Small intestine (tissue), 7 donors: ENCODE data around the gene CWF19L2. TPM values are rescaled to one million over a fixed set of nuclear protein-coding genes. Genes with fewer than 3 reads are reported as not detected.

Experiments used
- DNase-seq, 2 donors: peaks; one replicate each; pipeline versions ENCODE4 v3.0.0 to v3.0.0-alpha.2; 2013
- FAIRE-seq: peaks from 2 replicates; lab custom pipeline; 2012; peaks lifted over from hg19 to GRCh38; lab: Jason Lieb, UNC
- H3K27ac ChIP-seq, 3 donors: one replicate each; pipeline ENCODE4 v1.5.1; 2013; ENCODE audit warnings: low read length in 2 of 3, mild to moderate bottlenecking in 2 of 3, control low read depth in 1 of 3, inconsistent platforms in 1 of 3, low read depth in 1 of 3, moderate library complexity in 1 of 3
- H3K27me3 ChIP-seq, 3 donors: one replicate each; pipeline ENCODE4 v1.6.1; 2013; ENCODE audit warnings: low read length in 3 of 3, inconsistent platforms in 1 of 3; ENCODE audit not compliant: control insufficient read depth in 3 of 3, insufficient read depth in 3 of 3
- H3K36me3 ChIP-seq, 3 donors: one replicate each; pipeline ENCODE4 v1.6.1; 2013; ENCODE audit warnings: low read length in 3 of 3, inconsistent platforms in 1 of 3, low read depth in 1 of 3, mild to moderate bottlenecking in 1 of 3, moderate library complexity in 1 of 3; ENCODE audit not compliant: control insufficient read depth in 3 of 3, insufficient read depth in 2 of 3
- H3K4me1 ChIP-seq, 3 donors: one replicate each; pipeline ENCODE4 v1.6.1; 2013; ENCODE audit warnings: low read length in 2 of 3, inconsistent platforms in 1 of 3, low read depth in 1 of 3, mild to moderate bottlenecking in 1 of 3, moderate library complexity in 1 of 3; ENCODE audit not compliant: control insufficient read depth in 3 of 3, insufficient read depth in 2 of 3
- H3K4me3 ChIP-seq, 3 donors: one replicate each; pipeline ENCODE4 v1.5.1; 2013; ENCODE audit warnings: low read length in 3 of 3, control low read depth in 1 of 3, inconsistent platforms in 1 of 3, low read depth in 1 of 3, mild to moderate bottlenecking in 1 of 3, moderate library complexity in 1 of 3
- H3K9me3 ChIP-seq, 2 donors: one replicate each; pipeline ENCODE4 v1.6.1; 2013; ENCODE audit warnings: low read depth in 1 of 2, low read length in 1 of 2; ENCODE audit not compliant: control insufficient read depth in 2 of 2, insufficient read depth in 1 of 2
- WGBS, 3 donors: extraction: QIAGEN DNeasy Blood & Tissue Kit; methylation state at CpG; one replicate each; pipeline ENCODE4 v1.1.7; 2013; 5-methylcytosine and 5-hydroxymethylcytosine counted together
- polyA plus RNA-seq, 4 donors: library from polyadenylated mRNA; stranded (reverse) in 3 of 4; unstranded in 1 of 4; fragments of 200-250 nt in 3 of 4; fragments of 120-200 nt in 1 of 4; gene quantifications; one replicate each; pipeline versions ENCODE4 v1.2.1 to v1.2.3, GENCODE V29; 2013
- donor health status: healthy with polysubstance abuse.
- donor health status: control.
- donor health status: control.
- donor health status: Bipolar disorder and iron deficiency.
- donor health status: healthy.

CWF19L2 gene
- polyA plus RNA-seq, 4 donors: 5.2 to 27.0 (median 13.3) TPM

DNA sequence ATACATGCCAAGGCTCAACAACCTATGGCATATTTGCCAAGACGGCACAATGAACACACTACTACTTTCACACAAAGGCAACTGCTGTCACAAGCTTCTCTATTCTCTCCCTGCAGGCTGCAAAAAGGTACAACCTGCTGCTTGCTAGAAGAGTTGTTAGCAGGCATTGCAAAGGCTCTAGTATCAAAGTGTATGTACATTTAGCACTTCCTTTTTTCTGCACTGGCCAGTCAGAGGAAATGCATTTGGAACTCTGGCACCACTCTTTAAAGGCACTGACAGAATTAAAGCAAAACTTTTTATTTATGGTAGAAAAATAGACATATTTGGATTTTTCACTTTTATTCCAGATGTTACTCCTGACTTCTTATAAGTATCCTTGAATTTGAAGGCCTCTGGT lies 125.9 kb downstream of the CWF19L2 start:
- Histone ChIP-seq H3K4me1 (no peaks in the 10 kb centered on the region), H3K9me3 (no peaks in the 10 kb centered on the region), H3K27me3 (no peaks in the 10 kb centered on the region), H3K36me3 (peaks cover 0 to 3% (median 2%) of the 10 kb centered on the region in 3 donors), H3K27ac (no peak overlapping the region), H3K4me3 (no peak overlapping the region)
- 93 to 100% (median 98%) methylated on average over 1 of the region's 1 CpG for WGBS, 3 donors
- no peak for DNase-seq
- no peak for FAIRE-seq

- no peak overlapping the region for H3K4me3 ChIP-seq
- H3K4me1 ChIP-seq: no peaks in the 10 kb centered on the region
- no peak overlapping the region for H3K27ac ChIP-seq
- H3K9me3 ChIP-seq: no peaks in the 10 kb centered on the region
- peaks cover 0 to 2% (median 1%) of the 10 kb centered on the region in 3 donors for H3K36me3 ChIP-seq
- DNase-seq: no peak
- 97 to 99% (median 98%) methylated on average over 3 of the region's 3 CpGs for WGBS, 3 donors
- no peak for FAIRE-seq
- no peaks in the 10 kb centered on the region for H3K27me3 ChIP-seq
These were observed 128.5 kb downstream of the CWF19L2 start for GRCh38 chr11:107329164-107329563.

DNA sequence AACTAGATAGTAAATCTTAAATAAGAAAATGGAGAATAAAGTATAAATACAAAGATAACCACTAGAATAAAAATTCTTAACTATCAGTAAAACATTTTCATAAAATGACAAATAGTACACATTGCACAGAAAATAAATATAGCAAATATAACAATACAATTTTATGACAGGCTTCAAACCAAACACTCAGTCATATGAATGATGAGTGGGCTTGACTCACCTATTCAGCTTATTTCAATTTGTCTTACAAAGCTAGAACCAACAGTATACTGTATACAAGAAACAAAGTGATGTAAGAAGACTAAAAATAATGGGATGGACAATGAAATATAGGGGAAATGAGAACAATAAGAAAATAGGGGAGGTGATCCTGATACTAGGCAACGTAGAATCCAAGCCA lies 141.2 kb downstream of the CWF19L2 start:
- H3K4me1 ChIP-seq: no peaks in the 10 kb centered on the region
- DNase-seq (no peak), FAIRE-seq (peak; percentile 44)
- WGBS, 3 donors: 53 to 72% (median 63%) methylated on average over 1 of the region's 1 CpG
- peaks cover 2 to 10% (median 2%) of the 10 kb centered on the region in 3 donors for H3K36me3 ChIP-seq
- H3K27ac ChIP-seq: no peak overlapping the region
- H3K4me3 ChIP-seq: no peak overlapping the region
- H3K9me3 ChIP-seq: peaks cover 0 to 14% of the 10 kb centered on the region in 2 donors
- no peaks in the 10 kb centered on the region for H3K27me3 ChIP-seq

DNA sequence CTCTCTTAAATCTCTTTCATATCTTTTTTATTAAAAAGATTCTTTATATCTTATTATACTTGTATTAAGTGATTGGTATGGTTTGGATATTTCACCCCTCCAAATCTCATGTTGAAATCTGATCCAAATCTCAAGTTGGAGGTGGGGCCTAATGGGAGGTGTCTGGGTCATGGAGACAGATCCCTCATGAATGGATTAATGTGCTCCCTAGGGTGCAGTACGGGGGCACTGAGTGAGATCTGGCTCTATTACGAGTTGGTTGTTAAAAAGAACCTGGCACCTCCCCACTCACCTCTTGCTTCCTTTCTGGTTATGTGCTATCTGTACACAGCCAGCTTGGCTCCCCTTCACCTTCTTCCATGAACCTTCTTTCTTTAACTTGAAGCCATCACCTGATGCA lies 149.6 kb downstream of the CWF19L2 start:
- FAIRE-seq (no peak), DNase-seq (no peak)
- Histone ChIP-seq H3K36me3 (peaks cover 0 to 8% (median 3%) of the 10 kb centered on the region in 3 donors), H3K27ac (no peak overlapping the region), H3K27me3 (no peaks in the 10 kb centered on the region), H3K4me1 (no peaks in the 10 kb centered on the region), H3K9me3 (no peaks in the 10 kb centered on the region), H3K4me3 (peak overlapping the region in 1 of 3 donors; percentile 4)
- 59 to 83% (median 63%) methylated on average over 2 of the region's 2 CpGs for WGBS, 3 donors

DNA sequence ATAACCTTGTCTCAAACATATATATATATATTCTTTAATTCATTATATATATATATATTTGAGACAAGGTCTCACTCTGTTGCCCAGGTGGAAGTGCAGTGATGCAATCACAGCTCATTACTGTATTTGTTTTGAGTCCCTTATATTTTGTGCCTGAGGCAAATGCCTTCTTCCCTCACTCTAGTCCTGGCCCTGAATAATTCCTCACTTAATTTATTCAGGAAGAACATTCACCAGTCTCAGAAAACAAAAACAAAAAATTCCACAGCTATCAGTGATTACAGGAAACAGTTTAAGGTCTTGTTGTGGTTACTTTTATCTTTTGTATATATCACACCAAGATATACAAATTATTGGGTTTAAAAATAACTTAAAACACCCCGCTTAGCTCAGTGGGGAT lies 155.7 kb downstream of the CWF19L2 start:
- DNase-seq: no peak
- Histone ChIP-seq H3K27me3 (no peaks in the 10 kb centered on the region), H3K9me3 (no peaks in the 10 kb centered on the region), H3K4me1 (no peaks in the 10 kb centered on the region), H3K36me3 (peaks cover 0 to under 1% (median 0%) of the 10 kb centered on the region in 3 donors), H3K4me3 (no peak overlapping the region), H3K27ac (no peak overlapping the region)
- WGBS, 3 donors: 81 to 86% (median 84%) methylated on average over 1 of the region's 1 CpG
- no peak for FAIRE-seq

DNA sequence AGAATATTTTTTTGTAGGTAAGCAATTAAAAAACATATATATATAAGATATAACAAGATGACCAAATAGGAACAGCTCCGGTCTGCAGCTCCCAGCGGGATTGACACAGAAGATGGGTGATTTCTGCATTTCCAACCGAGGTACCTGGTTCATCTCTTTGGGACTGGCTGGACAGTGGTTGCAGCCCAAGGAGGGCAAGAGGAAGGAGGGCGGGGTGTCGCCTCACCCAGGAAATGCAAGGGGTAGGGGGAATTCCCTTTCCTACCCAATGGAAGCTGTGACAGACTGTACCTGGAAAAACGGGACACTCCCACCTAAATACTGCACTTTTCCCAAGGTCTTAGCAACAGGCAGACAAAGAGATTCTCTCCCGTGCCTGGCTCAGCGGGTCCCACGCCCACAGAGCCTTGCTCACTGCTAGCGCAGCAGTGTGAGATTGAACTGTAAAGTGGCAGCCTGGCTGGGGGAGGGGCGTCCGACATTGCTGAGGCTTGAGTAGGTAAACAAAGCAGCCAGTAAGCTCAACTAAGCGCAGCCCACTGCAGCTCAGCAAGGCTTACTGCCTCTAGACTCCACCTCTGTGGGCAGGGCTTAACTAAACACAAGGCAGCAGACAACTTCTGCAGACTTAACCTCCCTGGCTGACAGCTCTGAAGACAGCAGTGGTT lies 163.8 kb downstream of the CWF19L2 start:
- Histone ChIP-seq H3K9me3 (peaks cover 0 to 5% of the 10 kb centered on the region in 2 donors), H3K4me1 (no peaks in the 10 kb centered on the region), H3K4me3 (no peak overlapping the region), H3K27ac (no peak overlapping the region), H3K27me3 (no peaks in the 10 kb centered on the region), H3K36me3 (peaks cover 0 to 9% (median 0%) of the 10 kb centered on the region in 3 donors)
- no peak for FAIRE-seq
- DNase-seq: no peak
- WGBS, 3 donors: 84 to 94% (median 93%) methylated on average over 13 of the region's 13 CpGs

DNA sequence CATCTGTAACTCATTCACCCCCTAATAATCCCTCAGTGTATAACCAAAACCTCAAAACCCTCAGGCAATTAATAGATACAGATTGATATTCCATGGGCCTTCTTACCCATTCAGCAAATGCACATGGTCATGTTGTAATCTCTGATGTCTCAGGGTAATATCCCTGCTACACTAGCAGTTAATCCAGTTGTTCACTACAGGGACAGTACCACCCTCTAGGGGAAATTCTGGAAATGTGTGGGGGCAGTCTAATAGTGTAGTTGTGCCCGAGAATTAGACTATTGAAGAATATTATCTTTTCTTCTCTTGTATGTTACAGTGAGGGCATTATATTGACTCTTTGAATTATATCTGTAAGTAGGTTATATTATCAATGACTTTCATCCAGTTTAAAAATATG lies 175.4 kb downstream of the CWF19L2 start:
- H3K27me3 ChIP-seq: no peaks in the 10 kb centered on the region
- no peaks in the 10 kb centered on the region for H3K9me3 ChIP-seq
- no peaks in the 10 kb centered on the region for H3K4me1 ChIP-seq
- DNase-seq (no peak), FAIRE-seq (no peak)
- H3K4me3 ChIP-seq: no peak overlapping the region
- no peaks in the 10 kb centered on the region for H3K36me3 ChIP-seq
- 85 to 96% (median 94%) methylated on average over 1 of the region's 1 CpG for WGBS, 3 donors
- H3K27ac ChIP-seq: no peak overlapping the region
